Muscle of leg (tissue), 11 donors: ENCODE measurements around the gene TMEM187. TPM values are rescaled to one million over a fixed set of nuclear protein-coding genes. Genes with fewer than 3 reads are reported as not detected.

ENCODE experiments used
- DNase-seq: peaks from one replicate; pipeline ENCODE4 v3.0.0; 2013
- H3K27ac ChIP-seq: one replicate; pipeline ENCODE4 v1.5.1; 2013; ENCODE audit warnings: mild to moderate bottlenecking, low read length, control low read depth
- H3K27me3 ChIP-seq: one replicate; pipeline ENCODE4 v1.6.1; 2013; ENCODE audit warnings: low read length; ENCODE audit not compliant: control insufficient read depth, insufficient read depth
- H3K36me3 ChIP-seq: one replicate; pipeline ENCODE4 v1.6.1; 2013; ENCODE audit warnings: low read length; ENCODE audit not compliant: control insufficient read depth, insufficient read depth
- H3K4me1 ChIP-seq: one replicate; pipeline ENCODE4 v1.6.1; 2013; ENCODE audit warnings: low read length; ENCODE audit not compliant: control insufficient read depth, insufficient read depth
- H3K4me3 ChIP-seq: one replicate; pipeline ENCODE4 v1.5.1; 2013; ENCODE audit warnings: low read length, control low read depth
- H3K9me3 ChIP-seq: replicated peaks from 2 replicates; pipeline ENCODE4 v1.6.1; 2013; ENCODE audit warnings: low read depth, low read length; ENCODE audit not compliant: control insufficient read depth
- WGBS: methylation state at CpG from one replicate; pipeline ENCODE4 v1.1.5; 2013; ENCODE audit warnings: missing lambda C conversion rate; ENCODE audit not compliant: insufficient coverage; 5-methylcytosine and 5-hydroxymethylcytosine counted together
- polyA plus RNA-seq, 8 donors: library from polyadenylated mRNA; unstranded; fragments of 120-200 nt; gene quantifications; one replicate each; pipeline versions ENCODE4 v1.2.1 to v1.2.3, GENCODE V29; 2013; ENCODE audit warnings: inconsistent platforms in 1 of 8, low replicate concordance in 1 of 8; ENCODE audit not compliant: insufficient read length in 8 of 8, insufficient read depth in 1 of 8
- total RNA-seq: library from RNA; stranded (reverse); fragments of 120-200 nt; gene quantifications from one replicate; pipeline ENCODE4 v1.2.4, GENCODE V29; 2013

Gene TMEM187
- total and polyA plus RNA-seq, 9 donors, result 3.3 to 6.8 (median 5.3) TPM

DNA sequence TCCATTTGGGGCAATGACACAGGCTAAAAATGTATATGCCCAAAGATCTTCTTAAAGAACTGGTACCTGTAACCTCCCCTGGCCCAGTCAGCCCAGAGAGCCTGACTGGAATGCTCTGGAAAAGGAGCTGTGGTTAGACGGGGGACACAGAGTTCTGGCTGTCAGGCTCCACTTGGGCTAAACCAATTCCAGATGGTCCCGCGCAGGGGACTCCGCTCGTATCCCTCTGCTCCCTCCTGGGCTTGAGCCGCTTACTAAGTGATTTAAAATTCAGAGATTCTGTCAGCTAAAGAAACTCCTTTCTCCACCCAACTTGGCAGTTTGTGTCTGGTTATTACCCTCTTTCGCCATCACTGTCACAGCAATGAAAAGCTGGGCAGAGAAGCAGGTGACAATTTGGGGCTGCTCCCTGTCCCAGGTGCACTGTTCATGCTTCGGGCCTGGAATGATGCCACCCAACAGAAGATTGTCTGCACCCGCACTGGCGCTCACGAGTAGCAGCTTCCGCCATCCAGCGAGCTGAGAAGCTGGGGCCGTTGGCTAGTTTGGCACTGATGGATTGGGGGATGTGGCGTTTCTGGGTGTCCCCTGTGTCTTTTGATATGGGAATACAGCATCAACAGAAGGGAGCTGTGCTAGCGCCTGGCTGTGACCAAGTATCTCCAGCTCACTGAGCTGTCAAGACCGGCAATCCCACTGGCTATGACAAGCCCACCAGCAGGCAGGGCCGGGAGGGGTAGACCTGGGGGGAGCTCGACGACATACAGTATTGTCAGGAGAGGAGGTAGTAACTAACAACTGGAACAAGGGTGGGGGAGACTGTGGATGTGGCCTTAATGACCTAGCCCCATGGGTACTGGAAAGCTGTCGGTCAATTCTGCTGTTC, 53.8 kb downstream of the TMEM187 start:
- H3K9me3 ChIP-seq, result no peaks in the 10 kb centered on the region
- 54% methylated on average over 12 of the region's 21 CpGs for WGBS
- no peak overlapping the region for H3K4me3 ChIP-seq
- H3K4me1 ChIP-seq, result peaks cover 10% of the 10 kb centered on the region
- H3K27me3 ChIP-seq, result peaks cover 67% of the 10 kb centered on the region
- no peak overlapping the region for H3K27ac ChIP-seq
- peaks cover 23% of the 10 kb centered on the region for H3K36me3 ChIP-seq
- DNase-seq, result no peak

DNA sequence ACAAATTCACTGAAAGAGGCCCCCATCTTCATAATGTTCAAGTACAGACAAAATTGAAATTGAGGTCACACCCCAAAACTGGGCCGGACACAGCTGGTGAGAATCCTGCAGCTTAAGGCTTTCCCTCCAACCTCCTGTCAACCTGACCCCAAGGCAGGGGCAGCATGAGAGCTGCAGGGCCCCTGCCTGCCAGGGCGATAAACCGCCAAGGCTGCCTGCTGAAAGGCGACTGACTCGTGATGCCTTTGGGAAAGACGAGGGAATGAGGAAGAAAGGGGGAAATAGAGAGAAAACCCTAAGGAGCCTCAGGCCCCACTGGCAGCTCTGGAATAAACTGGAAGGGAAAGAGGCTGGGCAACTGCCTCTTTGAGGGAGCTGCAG, 54.5 kb downstream of the TMEM187 start:
- no peak for DNase-seq
- Histone ChIP-seq H3K27ac (no peak overlapping the region), H3K9me3 (no peaks in the 10 kb centered on the region), H3K4me1 (peaks cover 10% of the 10 kb centered on the region), H3K27me3 (peaks cover 71% of the 10 kb centered on the region), H3K4me3 (no peak overlapping the region), H3K36me3 (peaks cover 28% of the 10 kb centered on the region)
- 70% methylated on average over 6 of the region's 6 CpGs for WGBS

DNA sequence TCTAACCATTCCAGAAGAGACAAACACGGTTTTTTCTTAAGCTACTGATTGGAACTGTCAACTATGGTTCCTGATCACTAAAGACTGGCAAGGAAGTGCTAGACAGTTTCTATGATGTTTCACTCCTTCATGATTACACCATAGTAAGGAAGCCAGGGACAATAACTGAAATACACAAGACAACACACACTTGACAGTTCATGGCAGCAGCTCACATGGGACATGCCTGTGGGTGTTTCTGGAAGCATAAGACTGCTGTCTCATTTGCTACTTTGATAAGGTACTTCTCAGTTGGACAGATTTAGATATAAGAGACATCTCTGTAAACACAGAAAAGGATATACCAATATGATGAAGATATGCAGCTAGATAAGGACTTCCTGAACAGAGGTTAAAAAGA, 55.4 kb downstream of the TMEM187 start:
- H3K4me1 ChIP-seq, result peaks cover 10% of the 10 kb centered on the region
- H3K27ac ChIP-seq, result no peak overlapping the region
- peaks cover 36% of the 10 kb centered on the region for H3K36me3 ChIP-seq
- WGBS, result no CpG with 5 or more reads among the region's 1 CpG
- H3K4me3 ChIP-seq, result no peak overlapping the region
- H3K27me3 ChIP-seq, result peaks cover 69% of the 10 kb centered on the region
- H3K9me3 ChIP-seq, result no peaks in the 10 kb centered on the region
- no peak for DNase-seq

DNA sequence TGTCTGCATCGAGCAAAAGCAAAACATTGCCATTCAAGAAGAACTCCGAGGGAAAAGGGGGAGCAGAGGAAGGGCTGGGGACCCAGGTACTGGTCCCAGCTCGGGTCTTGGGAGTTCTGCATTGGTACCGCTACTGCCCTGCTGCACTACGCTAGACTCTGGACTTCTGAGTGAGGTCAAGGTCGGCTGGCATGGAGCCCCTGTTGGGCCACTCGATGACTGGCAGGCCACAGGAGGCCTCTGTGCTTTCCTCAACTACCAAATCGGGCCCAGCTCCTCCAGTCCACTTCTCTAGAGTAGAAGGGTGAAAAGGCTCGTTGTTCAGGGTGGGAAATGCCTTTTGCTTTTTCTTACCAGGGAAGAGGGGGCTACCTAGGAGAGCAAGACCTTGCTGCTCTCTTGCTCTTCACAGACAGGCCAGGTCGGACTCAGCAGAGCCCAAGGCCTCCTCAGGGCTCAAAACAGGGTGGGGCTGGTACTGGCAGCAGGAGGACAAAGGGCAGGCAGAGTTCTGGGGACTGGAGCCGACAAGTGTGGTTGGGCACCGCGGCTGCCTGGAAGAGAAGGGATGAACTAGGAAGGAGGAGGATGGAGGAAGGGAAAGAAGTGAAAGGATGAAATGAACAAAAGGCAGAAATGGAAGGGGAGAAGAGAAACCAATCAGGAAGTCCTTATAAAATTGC, 56.1 kb downstream of the TMEM187 start:
- Histone ChIP-seq H3K4me3 (no peak overlapping the region), H3K27me3 (peaks cover 71% of the 10 kb centered on the region), H3K4me1 (peaks cover 10% of the 10 kb centered on the region), H3K9me3 (no peaks in the 10 kb centered on the region), H3K36me3 (peaks cover 42% of the 10 kb centered on the region), H3K27ac (no peak overlapping the region)
- WGBS, result 76% methylated on average over 11 of the region's 13 CpGs
- no peak for DNase-seq

DNA sequence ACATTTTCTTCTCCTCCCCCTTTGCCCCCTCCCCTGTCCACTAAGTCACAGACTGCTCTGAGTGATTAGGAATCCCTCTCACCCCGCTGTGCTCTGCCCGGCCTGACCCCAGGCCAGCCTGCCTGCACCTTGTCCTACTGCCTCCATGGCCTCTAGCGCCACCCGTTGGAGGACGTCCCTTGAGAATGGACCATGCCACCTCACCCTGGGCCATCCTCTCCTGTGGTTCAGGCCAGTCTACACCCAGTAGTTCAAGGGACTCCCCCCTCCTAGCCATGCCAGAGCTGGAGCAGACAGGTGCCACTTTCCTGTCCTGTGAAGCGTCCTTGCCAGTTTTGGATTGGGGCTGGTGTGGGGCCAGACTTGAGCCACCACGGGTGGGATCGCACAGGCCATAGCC, 56.9 kb downstream of the TMEM187 start:
- WGBS, result 64% methylated on average over 5 of the region's 8 CpGs
- no peak overlapping the region for H3K4me3 ChIP-seq
- DNase-seq, result no peak
- peaks cover 10% of the 10 kb centered on the region for H3K4me1 ChIP-seq
- peaks cover 42% of the 10 kb centered on the region for H3K36me3 ChIP-seq
- H3K27ac ChIP-seq, result no peak overlapping the region
- no peaks in the 10 kb centered on the region for H3K9me3 ChIP-seq
- peaks cover 71% of the 10 kb centered on the region for H3K27me3 ChIP-seq

DNA sequence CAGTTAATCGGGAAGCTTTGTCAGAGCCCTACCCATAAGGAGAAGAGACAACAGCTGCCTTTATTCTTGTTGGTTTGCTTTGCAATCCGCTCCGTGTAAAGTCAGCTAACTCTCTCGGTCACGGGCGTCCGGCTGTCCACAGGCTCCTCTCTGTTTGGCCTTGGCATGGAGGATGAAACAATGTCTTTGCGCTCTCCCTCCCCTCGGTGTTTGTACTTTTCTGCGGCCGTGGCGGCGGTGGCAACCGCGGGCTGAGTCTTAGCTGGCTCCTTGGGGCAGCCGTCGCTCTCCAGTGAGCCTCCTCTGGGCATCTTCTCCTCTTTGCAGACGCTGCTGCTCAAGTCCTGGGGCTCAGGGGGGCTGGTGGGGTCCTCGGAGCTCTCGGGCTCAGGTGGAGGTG, 57.7 kb downstream of the TMEM187 start:
- no peaks in the 10 kb centered on the region for H3K9me3 ChIP-seq
- DNase-seq, result no peak
- peaks cover 42% of the 10 kb centered on the region for H3K36me3 ChIP-seq
- H3K27ac ChIP-seq, result no peak overlapping the region
- no peak overlapping the region for H3K4me3 ChIP-seq
- WGBS, result 81% methylated on average over 11 of the region's 20 CpGs
- peaks cover 8% of the 10 kb centered on the region for H3K4me1 ChIP-seq
- H3K27me3 ChIP-seq, result peaks cover 67% of the 10 kb centered on the region

DNA sequence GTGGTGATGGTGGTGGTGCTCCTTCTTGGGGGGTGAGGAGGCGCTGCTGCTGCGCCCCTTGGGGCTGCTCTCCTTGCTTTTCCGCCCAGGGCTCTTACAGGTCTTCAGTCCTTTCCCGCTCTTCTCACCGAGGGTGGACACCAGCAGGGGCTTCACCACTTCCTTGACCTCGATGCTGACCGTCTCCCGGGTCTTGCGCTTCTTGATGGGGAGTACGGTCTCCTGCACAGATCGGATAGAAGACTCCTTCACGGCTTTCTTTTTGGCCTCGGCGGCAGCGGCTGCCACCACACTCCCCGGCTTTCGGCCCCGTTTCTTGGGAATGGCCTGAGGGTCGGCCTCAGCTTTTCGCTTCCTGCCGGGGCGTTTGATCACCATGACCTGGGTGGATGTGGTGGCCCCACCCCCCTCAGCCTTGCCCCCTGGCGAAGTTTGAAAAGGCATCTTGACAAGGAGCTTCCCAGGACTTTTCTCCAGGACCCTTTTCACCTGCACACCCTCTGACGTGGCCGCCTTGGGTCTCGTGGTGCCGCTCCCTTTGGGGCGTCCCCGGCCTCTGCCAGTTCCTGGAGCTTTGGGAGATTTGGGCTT, 58.3 kb downstream of the TMEM187 start:
- H3K4me1 ChIP-seq, result peaks cover 8% of the 10 kb centered on the region
- H3K27ac ChIP-seq, result no peak overlapping the region
- H3K36me3 ChIP-seq, result peaks cover 42% of the 10 kb centered on the region
- H3K27me3 ChIP-seq, result peaks cover 66% of the 10 kb centered on the region
- 84% methylated on average over 20 of the region's 29 CpGs for WGBS
- H3K4me3 ChIP-seq, result no peak overlapping the region
- DNase-seq, result no peak
- H3K9me3 ChIP-seq, result no peaks in the 10 kb centered on the region

DNA sequence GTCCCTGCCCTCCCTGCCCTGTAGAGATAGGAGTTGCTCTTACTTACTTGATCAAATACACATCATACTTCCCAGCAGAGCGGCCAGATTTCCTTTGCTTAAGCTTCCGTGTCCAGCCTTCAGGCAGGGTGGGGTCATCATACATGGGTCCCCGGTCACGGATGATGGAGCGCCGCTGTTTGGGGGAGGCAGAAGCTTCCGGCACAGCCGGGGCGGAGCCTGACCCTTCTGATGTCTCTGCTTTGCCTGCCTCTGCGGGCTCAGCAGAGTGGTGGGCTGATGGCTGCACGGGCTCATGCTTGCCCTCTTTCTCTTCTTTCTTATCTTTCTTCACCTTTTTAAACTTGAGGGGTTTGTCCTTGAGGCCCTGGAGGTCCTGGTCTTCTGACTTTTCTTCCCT, 59.6 kb downstream of the TMEM187 start:
- H3K4me3 ChIP-seq, result no peak overlapping the region
- DNase-seq, result no peak
- WGBS, result 94% methylated on average over 6 of the region's 11 CpGs
- no peaks in the 10 kb centered on the region for H3K4me1 ChIP-seq
- H3K9me3 ChIP-seq, result no peaks in the 10 kb centered on the region
- H3K36me3 ChIP-seq, result peaks cover 42% of the 10 kb centered on the region
- H3K27me3 ChIP-seq, result peaks cover 59% of the 10 kb centered on the region
- H3K27ac ChIP-seq, result no peak overlapping the region

DNA sequence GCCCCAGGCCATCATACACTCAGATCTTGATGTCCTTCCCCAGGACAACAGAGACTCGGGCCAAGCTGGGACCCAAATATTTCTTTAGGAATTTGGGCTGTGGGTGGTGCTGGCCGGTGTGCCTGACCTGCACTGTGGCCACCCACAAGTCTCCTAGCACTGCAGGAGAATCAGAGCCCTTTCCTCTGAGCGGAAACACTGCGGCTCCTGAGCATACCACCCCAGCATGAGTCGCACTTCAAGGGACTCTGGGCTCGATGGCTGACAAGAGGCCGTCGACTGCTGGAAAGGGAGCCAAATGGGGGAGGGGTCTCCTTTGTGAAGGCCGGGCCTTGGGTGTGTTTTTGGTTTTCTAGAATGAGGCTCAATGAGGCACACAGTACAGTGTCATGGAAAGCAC, 60.1 kb downstream of the TMEM187 start:
- Histone ChIP-seq H3K9me3 (no peaks in the 10 kb centered on the region), H3K27ac (no peak overlapping the region), H3K36me3 (peaks cover 40% of the 10 kb centered on the region), H3K4me1 (no peaks in the 10 kb centered on the region), H3K4me3 (no peak overlapping the region), H3K27me3 (peaks cover 54% of the 10 kb centered on the region)
- WGBS, result 47% methylated on average over 5 of the region's 9 CpGs
- DNase-seq, result no peak
